Endothelial cell of umbilical vein (primary cell): Measurements from ENCODE around the gene CHN2. TPM values are rescaled to one million over a fixed set of nuclear protein-coding genes. Genes with fewer than 3 reads are reported as not detected.

Source experiments
- BruUV-seq: library from RNA; stranded (reverse); fragments of 400-500 nt; replicated peaks from 2 replicates; lab custom pipeline; 2021; lab: Mats Ljungman, UMichigan
- CTCF ChIA-PET: fragments of 300-600, 350-600 bp; sonication (Branson Sonifier 250); formaldehyde crosslinking; loops from one replicate; lab custom pipeline; 2021; ENCODE audit warnings: antibody characterized with exemption, inconsistent platforms; lab: Charles Lee
- POLR2A ChIA-PET: fragments of 300-600, 350-600 bp; sonication (Branson Sonifier 250); formaldehyde crosslinking; loops from one replicate; lab custom pipeline; 2021; ENCODE audit warnings: antibody characterized with exemption, inconsistent platforms; lab: Charles Lee
- DNase-seq: peaks from one replicate; pipeline ENCODE4 v3.0.0-alpha.2; 2011; ENCODE audit warnings: low read depth, low spot score
- FAIRE-seq: peaks from 2 replicates; lab custom pipeline; 2011; peaks lifted over from hg19 to GRCh38; lab: Jason Lieb, UNC
- H2AFZ ChIP-seq: 2 replicates; pipeline ENCODE4 v1.6.0; 2012; ENCODE audit warnings: low read depth, low read length, control low read depth, inconsistent platforms
- H3K27ac ChIP-seq: 2 replicates; pipeline ENCODE4 v1.5.1; 2011; ENCODE audit warnings: low read depth, mild to moderate bottlenecking, control low read depth, low read length, moderate library complexity; ENCODE audit not compliant: insufficient read depth
- H3K27me3 ChIP-seq, 2 experiments: 2 replicates each; pipeline versions ENCODE4 v1.6.0 to v1.6.1; 2011; ENCODE audit warnings: low read length in 2 of 2, mixed read lengths in 1 of 2; ENCODE audit not compliant: control insufficient read depth in 2 of 2, insufficient read depth in 2 of 2
- H3K36me3 ChIP-seq, 2 experiments: 2 replicates in 1 of 2; 3 replicates in 1 of 2; pipeline ENCODE4 v1.5.1; 2011; ENCODE audit warnings: low read length in 2 of 2, mild to moderate bottlenecking in 1 of 2, moderate library complexity in 1 of 2; ENCODE audit not compliant: control insufficient read depth in 2 of 2, insufficient read depth in 2 of 2; ENCODE audit errors: extremely low read depth in 1 of 2
- H3K4me1 ChIP-seq: 3 replicates; pipeline ENCODE4 v1.5.1; 2011; ENCODE audit warnings: mild to moderate bottlenecking, low read length; ENCODE audit not compliant: control insufficient read depth, insufficient read depth; ENCODE audit errors: extremely low read depth
- H3K4me2 ChIP-seq: 2 replicates; pipeline ENCODE4 v1.6.1; 2011; ENCODE audit warnings: low read length, control low read depth, mixed read lengths; ENCODE audit not compliant: insufficient read depth
- H3K4me3 ChIP-seq, 3 experiments: fragments of 200-600 bp in 1 of 3; sonication (generic), shearing (Covaris generic) in 1 of 3; replicated peaks in 1 of 3; 2 replicates each; pipeline ENCODE4 v1.5.1; 2011 to 2016; ENCODE audit warnings: control low read depth in 3 of 3, low read length in 3 of 3, mild to moderate bottlenecking in 2 of 3, inconsistent platforms in 1 of 3, low read depth in 1 of 3, moderate library complexity in 1 of 3; ENCODE audit not compliant: insufficient read depth in 1 of 3
- H3K79me2 ChIP-seq: 2 replicates; pipeline ENCODE4 v1.6.0; 2012; ENCODE audit warnings: low read length, inconsistent platforms; ENCODE audit not compliant: control insufficient read depth, insufficient read depth
- H3K9ac ChIP-seq: replicated peaks from 2 replicates; pipeline ENCODE3; 2011; ENCODE audit warnings: low read length, control low read depth; ENCODE audit not compliant: insufficient read depth; ENCODE audit errors: extremely low read depth
- H3K9me1 ChIP-seq: replicated peaks from 3 replicates; pipeline ENCODE4 v1.6.0; 2011; ENCODE audit warnings: mild to moderate bottlenecking, low read length; ENCODE audit not compliant: control insufficient read depth, insufficient read depth; ENCODE audit errors: extremely low read depth
- H3K9me3 ChIP-seq: replicated peaks from 2 replicates; pipeline ENCODE4 v1.5.1; 2012; ENCODE audit warnings: low read length, inconsistent platforms; ENCODE audit not compliant: control insufficient read depth, insufficient read depth
- H4K20me1 ChIP-seq: replicated peaks from 2 replicates; pipeline ENCODE3; 2011; ENCODE audit warnings: mild to moderate bottlenecking, low read length; ENCODE audit not compliant: control insufficient read depth, insufficient read depth; ENCODE audit errors: extremely low read depth
- CTCF ChIP-seq, 2 donors: IDR thresholded peaks; 1 replicate in 1 of 2; 2 replicates in 1 of 2; pipeline ENCODE4 v1.5.1; 2011; ENCODE audit warnings: low read length in 2 of 2, mild to moderate bottlenecking in 2 of 2, moderate library complexity in 2 of 2, control low read depth in 1 of 2, inconsistent platforms in 1 of 2, low read depth in 1 of 2; ENCODE audit not compliant: insufficient read depth in 1 of 2; ENCODE audit errors: extremely low read depth in 1 of 2
- EZH2 ChIP-seq: IDR thresholded peaks from 2 replicates; pipeline ENCODE4 v1.6.1; 2012; ENCODE audit warnings: borderline replicate concordance, low read depth, mild to moderate bottlenecking, moderate library complexity, low read length, inconsistent platforms; ENCODE audit not compliant: severe bottlenecking
- FOS ChIP-seq: IDR thresholded peaks from 2 replicates; pipeline ENCODE4 v1.6.1; 2011; ENCODE audit warnings: mild to moderate bottlenecking, low read length, moderate library complexity, borderline replicate concordance; ENCODE audit not compliant: insufficient read depth
- JUN ChIP-seq: IDR thresholded peaks from 2 replicates; pipeline ENCODE4 v1.6.1; 2011; ENCODE audit warnings: borderline replicate concordance, low read depth; ENCODE audit not compliant: insufficient read length, insufficient read depth
- MAX ChIP-seq: IDR thresholded peaks from 2 replicates; pipeline ENCODE4 v1.6.1; 2011; ENCODE audit not compliant: insufficient read depth, insufficient read length
- MYC ChIP-seq: IDR thresholded peaks from one replicate; pipeline ENCODE4 v1.6.1; 2011; ENCODE audit warnings: mild to moderate bottlenecking, low read depth, low read length
- POLR2A ChIP-seq: IDR thresholded peaks from 2 replicates; pipeline ENCODE4 v1.6.1; 2012; ENCODE audit warnings: low read depth, mild to moderate bottlenecking, control low read depth, low read length
- POLR2AphosphoS5 ChIP-seq: IDR thresholded peaks from 2 replicates; pipeline ENCODE4 v1.6.1; 2012; ENCODE audit warnings: low read depth, mild to moderate bottlenecking, control low read depth, low read length, moderate library complexity; ENCODE audit not compliant: insufficient read depth
- dilution Hi-C: fragments of 300-500 bp; cut with MboI; formaldehyde crosslinking; loops from one replicate; pipeline ENCODE4 v1.15.0; 2019; ENCODE audit warnings: low sequenced_read_pairs; ENCODE audit not compliant: extremely low pct_ligation_motif_present
- intact Hi-C: fragments of 100-400 bp; cut with micrococcal nuclease; formaldehyde crosslinking; loops from one replicate; pipeline ENCODE4 v1.10.0; 2022
- polyA plus RNA-seq, 4 experiments: library from polyadenylated mRNA; depleted of rRNA in 3 of 4; stranded (reverse) in 3 of 4; unstranded in 1 of 4; fragments of >200 nt; gene quantifications; 2 replicates each; pipeline versions ENCODE4 v1.2.1 to v1.2.3, GENCODE V29; 2011 to 2012; ENCODE audit warnings: missing spikeins in 1 of 4
- total RNA-seq: library from RNA; stranded (reverse); gene quantifications from 2 replicates; pipeline ENCODE4 v1.2.3, GENCODE V29; 2021

The CHN2 gene
- total and polyA plus RNA-seq, 2 donors (not counting 3 experiments of a cell fraction or from before 2014, with no cell fraction given) = 1.4 to 5.0 TPM

GRCh38 chr7:29161231-29161630 is 33.3 kb upstream of the CHN2 start:
- intact Hi-C loops (no loop called here), dilution Hi-C loops (no loop called here)
- Histone ChIP-seq H3K27me3 (peaks cover 11 to 18% of the 10 kb centered on the region in 2 experiments), H3K4me2 (no peak overlapping the region), H3K4me3 (no peak overlapping the region), H3K27ac (no peak overlapping the region), H3K9me1 (no peaks in the 10 kb centered on the region), H3K79me2 (no peaks in the 10 kb centered on the region), H3K9ac (no peak overlapping the region), H3K36me3 (no peaks in the 10 kb centered on the region), H2AFZ (no peak overlapping the region), H4K20me1 (no peaks in the 10 kb centered on the region), H3K9me3 (no peaks in the 10 kb centered on the region), H3K4me1 (no peaks in the 10 kb centered on the region)
- no peak for FAIRE-seq
- ChIA-PET CTCF (no interaction called here), POLR2A (no interaction called here)
- TF ChIP-seq POLR2AphosphoS5 = no peak
- TF ChIP-seq JUN = no peak
- TF ChIP-seq POLR2A = no peak
- TF ChIP-seq MYC = no peak
- no peak for TF ChIP-seq EZH2
- no peak for TF ChIP-seq FOS
- no peak for TF ChIP-seq CTCF (IDR thresholded peaks at IDR 0.05; ENCODE audit: extremely low read depth in 1 of 2, insufficient read depth in 1 of 2, low read depth in 1 of 2, low read length in 2 of 2)
- TF ChIP-seq MAX = no peak
- BruUV-seq = no TSS peak
- DNase-seq = no peak
